Right atrium auricular region (tissue), 2 donors: ENCODE measurements around the gene SULT1A2. TPM values are rescaled to one million over a fixed set of nuclear protein-coding genes. Genes with fewer than 3 reads are reported as not detected.

Source experiments
- DNase-seq: peaks from one replicate; pipeline ENCODE4 v3.0.0-alpha.2; 2019; ENCODE audit warnings: low spot score
- H3K27ac ChIP-seq, 2 donors: fragments of 200-600 bp; sonication (generic); 1 replicate in 1 of 2; 2 replicates in 1 of 2; pipeline ENCODE4 v1.5.1; 2016 to 2019
- H3K27me3 ChIP-seq, 2 donors: fragments of 200-600 bp; sonication (generic); one replicate each; pipeline versions ENCODE4 v1.5.1 to v1.6.0; 2017 to 2019
- H3K36me3 ChIP-seq: fragments of 200-600 bp; sonication (generic); one replicate; pipeline ENCODE4 v1.5.1; 2016
- H3K4me1 ChIP-seq, 2 donors: fragments of 200-600 bp; sonication (generic); one replicate each; pipeline versions ENCODE4 v1.5.1 to v1.6.0; 2017 to 2019
- H3K4me3 ChIP-seq, 2 donors: fragments of 200-600 bp; sonication (generic); 1 replicate in 1 of 2; 2 replicates in 1 of 2; pipeline ENCODE4 v1.5.1; 2017 to 2019; ENCODE audit warnings: mild to moderate bottlenecking in 1 of 2, moderate library complexity in 1 of 2
- H3K9me3 ChIP-seq, 2 donors: fragments of 200-600 bp; sonication (generic); one replicate each; pipeline ENCODE4 v1.5.1; 2019
- CTCF ChIP-seq, 2 donors: fragments of 200-600 bp; sonication (generic); IDR thresholded peaks; one replicate each; pipeline ENCODE4 v1.5.1; 2019; ENCODE audit warnings: antibody characterized with exemption in 2 of 2
- total RNA-seq, 2 donors: library from RNA; depleted of rRNA; stranded (reverse); fragments of >200 nt; gene quantifications; one replicate each; pipeline ENCODE4 v1.1.0, GENCODE V29; 2016

Gene SULT1A2
- total RNA-seq, 2 donors from 2014 or later: 1.9 to 2.7 TPM

- H3K4me3 ChIP-seq: no peak overlapping the region
- no peaks in the 10 kb centered on the region for H3K27me3 ChIP-seq
- peaks cover 42% of the 10 kb centered on the region for H3K36me3 ChIP-seq
- H3K4me1 ChIP-seq: no peaks in the 10 kb centered on the region
- no peak for DNase-seq
- no peaks in the 10 kb centered on the region for H3K9me3 ChIP-seq
- H3K27ac ChIP-seq: no peak overlapping the region
- no peak for TF ChIP-seq CTCF (IDR thresholded peaks at IDR 0.05)
Observed at GRCh38 chr16:28590384-28591340, 6.2 kb downstream of the SULT1A2 start.

DNA sequence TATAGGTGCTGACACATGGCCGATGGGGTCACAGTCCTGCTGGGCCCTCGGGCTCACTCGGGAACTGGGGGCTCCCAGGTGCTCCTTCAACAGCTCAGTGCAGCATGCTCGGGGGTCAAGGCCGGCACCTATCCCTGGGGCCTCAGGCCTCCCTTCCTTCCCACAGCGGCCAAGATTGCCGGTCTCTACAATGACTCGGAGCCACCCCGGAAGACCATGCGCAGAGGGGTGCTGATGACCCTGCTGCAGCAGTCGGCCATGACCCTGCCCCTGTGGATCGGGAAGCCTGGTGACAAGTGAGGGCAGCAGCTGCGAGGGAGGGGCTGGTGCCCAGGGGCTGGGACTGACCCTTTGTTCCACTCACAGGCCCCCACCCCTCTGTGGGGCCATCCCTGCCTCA is 6.9 kb downstream of the SULT1A2 start:
- TF ChIP-seq CTCF (IDR thresholded peaks at IDR 0.05): no peak
- no peak for DNase-seq
- Histone ChIP-seq H3K36me3 (peaks cover 50% of the 10 kb centered on the region), H3K27me3 (no peaks in the 10 kb centered on the region), H3K4me1 (no peaks in the 10 kb centered on the region), H3K4me3 (no peak overlapping the region), H3K9me3 (no peaks in the 10 kb centered on the region), H3K27ac (no peak overlapping the region)

GRCh38 chr16:28589069-28589468 is 7.8 kb downstream of the SULT1A2 start:
- no peaks in the 10 kb centered on the region for H3K27me3 ChIP-seq
- DNase-seq: no peak
- no peak for TF ChIP-seq CTCF (IDR thresholded peaks at IDR 0.05)
- H3K4me3 ChIP-seq: no peak overlapping the region
- H3K27ac ChIP-seq: no peak overlapping the region
- no peaks in the 10 kb centered on the region for H3K4me1 ChIP-seq
- peaks cover 53% of the 10 kb centered on the region for H3K36me3 ChIP-seq
- H3K9me3 ChIP-seq: no peaks in the 10 kb centered on the region

- no peak overlapping the region for H3K4me3 ChIP-seq
- H3K9me3 ChIP-seq: no peaks in the 10 kb centered on the region
- DNase-seq: no peak
- no peak overlapping the region for H3K27ac ChIP-seq
- no peaks in the 10 kb centered on the region for H3K27me3 ChIP-seq
- TF ChIP-seq CTCF (IDR thresholded peaks at IDR 0.05): no peak
- H3K36me3 ChIP-seq: peaks cover 66% of the 10 kb centered on the region
- H3K4me1 ChIP-seq: no peaks in the 10 kb centered on the region
Observed at GRCh38 chr16:28587386-28587785, 9.5 kb downstream of the SULT1A2 start.

GRCh38 chr16:28586466-28586865 is 10.4 kb downstream of the SULT1A2 start:
- no peaks in the 10 kb centered on the region for H3K9me3 ChIP-seq
- no peaks in the 10 kb centered on the region for H3K4me1 ChIP-seq
- H3K36me3 ChIP-seq: peaks cover 73% of the 10 kb centered on the region
- no peak overlapping the region for H3K4me3 ChIP-seq
- no peaks in the 10 kb centered on the region for H3K27me3 ChIP-seq
- no peak for TF ChIP-seq CTCF (IDR thresholded peaks at IDR 0.05)
- no peak overlapping the region for H3K27ac ChIP-seq
- no peak for DNase-seq
